ENCODE results near the gene CDKN2C.

DNA sequence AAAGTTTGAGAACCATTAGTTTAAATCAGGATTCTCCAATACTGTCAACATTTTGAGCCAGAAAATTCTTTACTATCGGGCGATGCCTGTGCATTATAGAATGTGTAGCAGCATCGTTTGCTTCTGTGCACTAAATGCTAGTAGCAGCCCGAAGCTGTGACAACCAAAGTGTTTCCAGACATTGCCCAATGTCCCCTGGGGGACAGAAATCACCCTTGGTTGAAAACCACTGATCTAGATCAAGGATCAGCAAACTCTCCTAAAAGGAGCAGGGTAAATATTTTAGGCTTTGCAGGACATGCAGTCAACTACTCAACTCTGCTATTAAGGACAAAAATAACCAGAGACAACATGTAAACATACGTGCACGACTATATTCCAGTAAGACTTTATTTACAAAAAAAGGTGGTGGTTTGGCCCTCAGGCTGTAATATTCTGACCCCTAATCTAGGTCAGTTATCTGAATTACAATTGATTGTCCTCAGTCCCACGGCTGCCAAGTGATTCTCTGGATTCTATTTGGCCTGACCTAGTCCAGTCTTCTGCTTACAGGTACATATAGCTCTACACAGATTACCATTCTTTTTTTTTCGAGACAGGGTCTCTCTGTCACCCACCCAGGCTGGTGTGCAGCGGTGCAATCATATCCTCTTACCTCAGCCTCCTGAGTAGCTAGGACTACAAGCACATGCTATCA is 20.6 kb upstream of the CDKN2C start:
- TF ChIP-seq EZH2 (IDR thresholded peaks at IDR 0.05; ENCODE audit: insufficient read depth, poor library complexity, severe bottlenecking): no peak
- no peak for TF ChIP-seq EZH2phosphoT487 (IDR thresholded peaks at IDR 0.05; ENCODE audit: insufficient read depth, low read depth)

Measured in GM23248 (cell line).